Activated CD8-positive, alpha-beta memory T cell treated with anti-CD3 and anti-CD28 coated beads, Interleukin-2, amount 50 U/mL, for 1 hour (primary cell): ENCODE results near the gene CPA4.

Experiments
- DNase-seq: peaks from one replicate; pipeline ENCODE4 v3.0.0-alpha.2; 2020; ENCODE audit errors: extremely low read depth

The CPA4 gene

DNA sequence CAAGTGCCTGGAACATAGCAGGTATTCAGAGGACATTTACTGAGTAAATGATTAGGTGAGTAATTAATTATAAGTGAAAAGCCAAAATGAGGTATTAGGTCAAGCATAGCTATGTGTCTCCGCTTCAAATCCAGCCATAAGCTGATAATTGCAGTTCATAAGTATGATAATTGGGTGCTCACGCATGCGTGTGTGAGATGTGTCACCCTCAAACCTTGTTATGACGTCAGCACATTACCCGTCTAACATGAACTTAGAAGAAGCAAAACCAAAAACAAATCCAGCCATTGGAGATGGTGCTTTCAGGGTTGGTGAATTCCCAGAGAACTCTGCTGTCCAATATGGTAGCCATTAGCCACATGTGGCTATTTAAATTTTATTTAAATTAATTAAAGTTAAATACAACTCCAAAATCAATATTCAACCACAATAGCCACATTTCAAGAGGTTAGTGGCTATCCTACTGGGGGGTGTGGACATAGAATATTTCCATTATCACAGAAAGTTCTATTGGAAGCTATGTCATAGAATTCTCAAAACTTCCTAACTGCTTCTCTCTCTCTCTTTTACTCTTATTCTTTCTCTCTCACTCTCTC is 51.4 kb downstream of the CPA4 start, which contains the start of gene CPA5:
Gene CPA5 (plus strand): TSS at position 546 of the 596 bp plus-strand sequence. CDS start 1,670 bp downstream, outside the sequence.
- DNase-seq: no peak

DNA sequence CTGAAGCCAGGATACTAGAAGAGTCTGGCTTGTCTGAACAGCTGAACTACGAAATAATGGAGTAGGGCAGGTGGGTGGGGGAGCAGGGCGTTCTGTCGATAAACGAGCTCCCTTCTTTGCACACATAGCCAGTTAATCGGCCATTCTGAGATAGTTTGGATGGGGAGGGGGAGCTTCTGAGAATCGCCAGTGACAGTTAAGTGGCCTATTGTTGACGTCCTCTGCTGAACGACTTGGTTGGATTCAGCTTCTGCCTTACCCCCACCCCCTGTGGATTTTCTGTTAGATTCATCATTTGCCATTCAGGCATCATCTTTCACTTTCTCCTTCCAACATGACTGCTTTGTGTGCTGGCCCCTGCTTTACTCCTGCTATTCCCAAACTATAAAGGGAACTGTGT is 52.2 kb downstream of the CPA4 start:
- no peak for DNase-seq

DNA sequence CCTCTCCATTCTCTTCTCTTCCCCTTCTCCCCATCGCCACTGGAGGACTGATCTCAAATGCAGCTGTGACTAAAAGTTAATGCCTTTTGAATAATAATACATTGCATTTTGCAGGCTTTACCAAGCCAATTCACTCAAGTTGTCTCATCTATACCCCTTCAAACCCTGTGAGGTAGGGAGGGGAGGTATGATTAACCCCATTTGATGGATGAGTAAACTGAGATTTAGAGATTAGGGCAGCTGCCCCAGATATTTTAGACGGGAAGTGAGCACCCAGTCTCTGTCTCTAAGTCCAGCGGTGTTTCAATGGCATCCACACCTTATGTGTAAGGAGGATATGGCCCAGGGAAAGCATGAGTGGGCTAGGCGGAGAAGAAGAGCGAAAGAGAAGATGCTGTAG is 52.8 kb downstream of the CPA4 start:
- no peak for DNase-seq

DNA sequence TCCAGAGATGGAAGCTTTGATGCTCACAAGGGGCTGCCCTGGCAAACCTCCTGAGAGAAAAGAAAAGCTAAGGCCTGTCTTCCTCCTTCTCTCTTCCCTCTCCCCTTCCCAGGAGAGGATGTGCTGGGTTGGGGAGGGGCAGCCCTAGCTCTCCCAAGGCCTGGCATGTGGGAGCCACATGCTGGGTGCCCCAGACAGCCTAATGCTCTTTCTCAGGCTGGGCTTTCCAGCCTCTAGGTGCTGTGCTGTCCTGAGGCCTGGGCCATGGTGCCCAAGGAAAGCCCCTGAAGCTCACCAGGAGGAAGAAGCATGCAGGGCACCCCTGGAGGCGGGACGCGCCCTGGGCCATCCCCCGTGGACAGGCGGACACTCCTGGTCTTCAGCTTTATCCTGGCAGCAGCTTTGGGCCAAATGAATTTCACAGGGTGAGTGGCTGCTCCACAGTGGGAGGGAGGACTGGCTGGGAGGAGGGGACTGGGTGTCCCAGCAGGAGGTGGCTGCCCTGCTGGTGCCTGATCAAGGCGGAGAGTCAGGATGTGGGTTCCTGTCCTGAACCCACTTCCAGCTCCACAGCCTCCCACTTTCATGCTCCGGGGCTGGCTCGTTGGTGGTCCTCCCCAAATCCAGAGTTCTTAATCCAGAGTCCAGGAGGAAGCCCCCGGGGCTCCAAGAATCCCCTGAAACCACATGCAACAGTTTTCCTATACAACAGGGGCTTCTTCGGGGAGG is 53.4 kb downstream of the CPA4 start:
- no peak for DNase-seq

DNA sequence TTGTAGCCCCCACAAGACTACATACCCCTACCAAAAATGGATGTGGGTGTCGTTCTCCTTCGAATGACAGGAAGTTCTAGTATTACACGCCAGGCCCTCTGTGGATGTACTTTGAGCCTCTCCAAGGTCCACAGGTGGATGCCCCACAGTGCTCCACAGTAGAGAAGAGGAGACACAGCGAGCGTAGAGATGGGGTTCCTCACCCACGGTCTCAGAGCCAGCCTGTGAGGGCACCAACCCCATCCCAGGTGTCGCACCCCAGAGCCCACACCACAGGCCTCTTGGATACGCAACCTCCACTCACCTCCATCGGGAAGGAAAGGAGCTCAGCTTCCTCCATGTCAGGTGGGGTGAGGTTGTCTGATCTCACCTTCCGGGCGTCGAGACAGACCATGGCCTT is 54.0 kb downstream of the CPA4 start:
- no peak for DNase-seq

DNA sequence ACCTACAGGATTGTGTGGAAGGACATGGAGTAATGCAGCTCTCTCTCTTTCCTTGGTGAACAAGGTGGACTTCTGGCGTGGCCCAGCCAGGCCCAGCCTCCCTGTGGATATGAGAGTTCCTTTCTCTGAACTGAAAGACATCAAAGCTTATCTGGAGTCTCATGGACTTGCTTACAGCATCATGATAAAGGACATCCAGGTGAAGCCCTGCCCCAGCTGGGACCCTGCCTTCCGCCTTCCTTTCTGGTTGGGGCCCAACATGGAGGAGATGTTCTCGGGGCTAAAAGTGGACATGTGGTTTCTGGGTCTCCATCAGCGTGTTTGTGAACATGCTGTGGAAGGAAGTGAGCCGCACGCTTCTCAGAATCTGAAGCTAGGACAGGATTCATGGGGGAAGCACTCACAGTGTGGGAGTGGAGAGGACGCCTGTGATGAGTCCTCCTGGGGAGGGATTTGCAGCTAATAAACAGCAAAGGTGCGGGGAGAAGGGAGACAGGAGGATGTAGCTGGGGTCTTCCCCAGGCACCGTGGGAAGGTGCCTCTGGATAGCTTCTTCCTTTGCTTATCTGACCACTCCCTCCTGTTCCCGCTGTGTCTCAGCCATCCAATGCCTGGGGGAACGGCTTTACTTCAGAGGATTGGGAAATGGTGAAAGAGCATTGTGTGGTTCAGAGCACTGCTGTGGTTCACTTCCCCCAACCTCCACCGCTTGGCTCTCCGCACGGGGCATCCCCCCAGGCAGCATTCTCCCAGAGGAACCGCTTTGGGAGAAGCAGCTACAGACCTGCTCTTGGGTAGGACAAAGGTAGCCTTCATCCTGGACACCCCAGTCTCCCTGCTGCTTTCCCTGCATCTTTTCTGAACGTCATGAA is 57.2 kb downstream of the CPA4 start:
- DNase-seq: no peak

DNA sequence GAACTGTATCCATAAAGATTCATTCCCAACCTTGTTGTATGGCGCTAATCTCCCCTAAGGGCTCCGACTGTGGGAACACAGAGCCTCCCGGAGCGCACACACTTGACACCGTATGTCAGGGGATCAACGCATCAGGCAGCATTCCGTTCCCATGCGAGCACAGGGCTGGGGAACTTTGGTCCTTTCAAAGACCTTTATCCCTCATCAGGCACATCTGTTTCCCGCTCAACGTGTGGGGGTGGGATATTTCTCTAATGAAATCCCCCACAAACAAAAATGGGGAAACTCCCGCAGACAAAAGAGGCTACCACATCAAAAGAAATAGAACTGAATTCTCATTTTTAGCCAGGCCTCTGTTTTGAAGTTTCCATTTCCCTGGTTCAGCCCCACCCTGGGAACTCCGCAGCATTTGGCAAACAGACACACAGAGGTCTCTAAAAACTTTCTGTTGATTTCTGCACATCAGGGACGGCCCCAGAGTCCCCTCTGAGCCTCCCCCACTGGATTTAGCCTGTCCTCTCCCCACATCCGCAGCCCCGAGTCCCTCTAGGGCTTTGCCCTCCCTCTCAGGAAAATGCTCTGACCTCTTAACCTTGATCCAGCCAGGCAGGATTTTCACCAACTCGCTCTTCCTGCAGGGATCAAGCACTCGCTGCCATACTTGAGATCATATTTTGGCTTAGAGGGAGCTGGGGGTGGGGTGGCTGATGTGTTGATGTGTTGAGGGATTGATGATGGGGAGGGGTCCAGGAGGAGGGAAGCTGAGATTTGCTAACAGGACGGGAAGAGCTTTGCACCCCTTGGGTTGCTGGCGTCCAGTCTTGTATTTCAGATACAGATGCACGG is 58.2 kb downstream of the CPA4 start:
- DNase-seq: no peak

DNA sequence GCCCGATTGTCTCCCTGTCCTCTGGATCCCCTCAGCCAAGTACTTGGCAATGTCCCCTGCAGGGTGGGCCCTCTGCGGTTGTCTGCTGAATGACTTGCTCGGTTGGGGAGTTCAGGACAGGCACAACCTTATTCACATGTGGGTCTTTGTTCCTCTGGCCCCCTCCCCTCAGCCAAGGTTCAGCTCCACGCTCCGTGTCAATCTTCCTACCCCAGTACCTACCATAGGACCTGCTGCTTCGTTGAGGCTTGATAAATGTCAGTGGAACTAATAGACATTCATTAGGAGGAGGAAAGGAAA is 58.8 kb downstream of the CPA4 start:
- DNase-seq: no peak

DNA sequence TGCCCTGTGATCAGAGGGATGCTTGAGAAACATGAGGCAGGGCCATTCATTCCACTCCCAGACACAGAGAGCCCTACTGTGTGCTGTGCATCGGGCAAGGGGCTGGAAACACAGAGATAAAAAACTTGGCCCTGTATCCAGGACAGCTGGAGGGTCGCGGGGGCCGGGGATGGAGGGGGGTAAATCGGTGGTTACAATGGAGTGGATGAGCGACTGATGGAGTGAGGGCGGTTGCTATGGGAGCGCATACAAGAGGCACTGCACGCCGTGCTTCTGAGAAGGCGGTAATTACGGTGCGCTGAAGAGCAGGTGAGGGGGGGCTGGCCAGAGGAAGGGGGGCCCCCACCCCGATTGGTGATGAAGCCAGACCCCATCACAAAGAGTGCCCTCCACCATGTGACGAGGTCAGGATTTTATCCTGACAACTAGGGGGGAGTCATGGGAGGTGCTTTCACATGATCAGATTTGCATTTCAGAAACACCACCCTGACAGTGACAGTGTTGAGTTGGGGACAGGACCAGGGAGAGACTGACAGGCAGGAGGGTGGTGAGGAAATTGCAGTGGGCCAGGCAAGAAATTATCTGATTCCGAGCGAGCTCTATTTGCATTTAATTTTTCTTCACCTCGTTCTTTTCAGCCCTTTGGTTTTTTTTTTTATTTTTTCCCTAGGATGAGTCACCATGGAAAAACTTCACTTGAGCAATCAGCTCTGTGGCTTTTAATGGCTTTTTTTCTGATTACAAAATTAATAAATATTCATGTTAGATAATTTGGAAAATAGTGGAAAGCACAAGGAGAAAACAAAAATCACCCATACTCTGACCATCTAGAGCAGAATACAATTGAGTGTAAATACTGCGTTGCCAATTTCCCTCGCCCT is 59.5 kb downstream of the CPA4 start:
- DNase-seq: no peak

DNA sequence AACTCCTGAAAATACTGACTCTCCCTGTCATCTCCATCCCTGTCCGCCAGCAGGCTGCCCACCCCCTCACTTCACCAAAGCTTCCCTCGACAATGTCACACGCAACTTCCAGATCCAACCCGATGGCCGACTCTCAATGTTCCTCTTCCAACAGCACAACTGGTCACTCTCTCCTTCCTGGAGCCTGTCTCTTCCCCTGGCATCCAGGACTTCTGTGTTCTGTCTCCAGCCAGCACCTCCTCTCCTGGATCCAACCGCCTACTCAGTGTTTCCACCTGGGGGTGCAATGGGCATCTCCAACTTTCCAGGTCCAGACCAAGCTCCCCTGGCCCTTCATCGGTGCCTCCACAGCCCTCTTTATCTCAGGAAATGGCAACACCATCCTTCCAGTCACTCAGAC is 60.2 kb downstream of the CPA4 start:
- DNase-seq: no peak

DNA sequence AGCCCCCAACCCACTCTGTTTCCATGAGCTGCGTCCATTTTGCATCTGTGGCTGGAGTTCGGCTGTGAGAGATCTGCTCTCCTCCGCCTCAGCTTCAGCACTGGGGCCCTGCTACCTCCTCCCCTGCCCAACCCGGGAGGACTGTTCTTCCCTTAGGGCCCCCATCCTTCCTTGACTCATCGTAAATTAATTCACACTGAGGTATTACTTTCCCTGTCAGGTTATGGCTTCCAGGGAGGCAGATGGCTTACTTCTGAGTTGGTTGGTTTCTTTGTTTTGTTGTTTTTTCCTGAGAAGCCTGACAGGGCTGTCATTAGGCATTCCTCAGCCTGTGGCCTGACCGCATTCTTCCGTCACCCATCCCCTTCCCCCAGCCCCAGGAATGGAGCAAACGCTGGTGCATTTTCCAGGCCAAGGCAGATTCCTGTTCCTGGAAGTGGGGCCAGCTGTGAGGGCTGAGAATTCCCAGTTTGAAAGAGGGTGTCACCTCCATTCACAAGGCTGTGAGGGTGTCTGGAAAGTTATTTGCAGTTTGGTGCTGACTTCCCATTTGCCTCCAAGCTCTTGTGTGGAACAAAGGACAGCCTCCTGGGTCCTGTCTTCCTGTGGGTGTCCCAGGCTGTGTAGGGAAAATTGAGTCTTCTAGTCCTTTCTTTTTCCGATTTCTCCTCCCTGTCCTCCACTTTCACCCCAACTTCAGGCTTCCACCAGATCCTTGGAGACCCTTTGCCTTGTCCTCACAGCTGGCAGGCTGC is 63.3 kb downstream of the CPA4 start:
- no peak for DNase-seq

DNA sequence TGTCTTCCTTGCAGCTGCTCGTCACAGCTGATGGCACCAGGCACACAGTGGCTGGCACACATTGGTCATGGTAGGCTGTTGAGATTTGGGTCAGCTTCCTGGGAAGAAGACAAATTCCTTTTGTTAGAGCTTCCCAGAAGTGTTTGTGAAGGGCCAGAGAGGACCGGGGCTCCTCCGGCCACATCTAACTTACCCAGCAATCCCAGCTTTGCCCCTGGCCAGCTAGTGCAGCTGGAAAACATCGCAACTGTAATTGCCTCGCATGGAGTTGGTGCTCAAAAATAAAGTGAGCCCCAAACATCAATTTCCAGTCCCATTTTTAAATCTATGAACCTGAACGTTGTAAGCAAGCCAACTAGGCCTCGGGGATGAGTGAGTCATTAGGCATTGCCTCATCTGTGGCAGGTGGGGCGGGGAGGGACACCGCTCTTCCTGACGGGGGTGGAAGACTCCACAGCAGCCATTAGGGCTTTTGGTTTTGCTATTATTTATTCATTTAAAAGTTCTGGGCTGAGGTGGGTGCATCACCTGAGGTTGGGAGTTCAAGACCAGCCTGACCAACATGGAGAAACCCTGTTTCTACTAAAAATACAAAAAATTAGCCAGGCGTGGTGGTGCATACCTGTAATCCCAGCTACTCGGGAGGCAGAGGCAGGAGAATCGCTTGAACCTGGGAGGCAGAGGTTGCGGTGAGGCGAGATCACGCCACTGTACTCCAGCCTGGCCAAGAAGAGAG is 64.1 kb downstream of the CPA4 start:
- DNase-seq: no peak

DNA sequence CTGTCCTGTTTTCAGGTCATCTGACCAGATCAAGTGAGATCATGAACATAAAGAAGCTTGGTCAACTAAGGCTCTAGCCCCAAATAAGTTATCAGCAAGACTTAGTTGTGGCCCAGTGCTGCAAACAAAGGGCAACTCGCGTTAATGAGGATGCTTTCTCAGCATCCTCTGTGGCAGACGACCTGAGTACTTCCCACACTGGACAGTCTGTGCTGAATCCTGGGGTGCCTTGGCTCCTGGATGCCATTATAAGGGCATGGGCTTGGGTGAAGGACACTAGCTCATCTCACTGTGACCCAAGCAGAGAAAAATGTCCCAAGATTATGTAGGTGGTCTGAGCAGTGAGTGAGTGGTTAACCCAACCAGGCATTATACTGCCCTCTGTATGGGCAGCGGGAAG is 65.5 kb downstream of the CPA4 start:
- no peak for DNase-seq

DNA sequence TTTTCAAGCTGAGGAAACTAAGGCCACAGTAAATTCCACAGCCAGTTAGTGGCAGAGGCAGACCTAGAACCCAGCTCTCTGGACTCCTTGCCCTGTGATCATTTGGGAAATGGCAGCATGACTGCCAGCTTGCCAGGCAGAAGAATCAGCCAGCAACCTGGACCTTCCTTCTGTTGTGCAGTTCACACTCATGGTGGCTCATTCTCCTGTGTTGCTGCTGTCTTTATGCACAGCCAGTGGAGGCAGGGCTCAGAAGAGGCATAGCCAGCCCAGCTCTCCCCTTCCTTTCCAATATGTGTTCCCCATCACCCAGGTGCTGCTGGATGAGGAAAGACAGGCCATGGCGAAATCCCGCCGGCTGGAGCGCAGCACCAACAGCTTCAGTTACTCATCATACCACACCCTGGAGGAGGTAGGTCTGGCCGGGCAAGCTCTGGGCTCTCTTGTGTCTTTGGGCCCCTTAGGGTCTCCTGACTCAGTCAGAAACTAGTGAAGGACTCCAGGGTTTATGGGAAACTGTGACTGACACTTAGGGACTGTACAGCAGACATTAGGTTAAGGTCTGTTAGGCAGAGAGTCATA is 66.4 kb downstream of the CPA4 start:
- no peak for DNase-seq

DNA sequence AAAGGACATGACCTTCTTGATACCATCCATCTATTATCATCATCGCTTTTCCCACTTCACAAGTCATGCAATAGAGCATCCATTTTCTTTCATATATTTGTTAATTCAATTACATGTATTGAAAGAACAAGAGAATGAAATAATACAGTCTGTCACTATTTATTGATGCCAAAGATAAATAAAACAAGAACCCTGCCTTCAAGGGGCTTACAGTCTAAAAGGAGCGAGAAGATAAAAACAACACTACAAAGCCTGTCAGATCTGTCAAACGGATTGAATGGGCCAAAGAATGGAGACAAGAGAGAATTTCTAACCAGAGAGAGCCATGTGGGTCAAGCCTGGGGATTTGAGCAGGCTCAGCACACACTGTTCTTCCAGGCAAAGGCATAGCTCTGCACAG is 67.6 kb downstream of the CPA4 start:
- no peak for DNase-seq

DNA sequence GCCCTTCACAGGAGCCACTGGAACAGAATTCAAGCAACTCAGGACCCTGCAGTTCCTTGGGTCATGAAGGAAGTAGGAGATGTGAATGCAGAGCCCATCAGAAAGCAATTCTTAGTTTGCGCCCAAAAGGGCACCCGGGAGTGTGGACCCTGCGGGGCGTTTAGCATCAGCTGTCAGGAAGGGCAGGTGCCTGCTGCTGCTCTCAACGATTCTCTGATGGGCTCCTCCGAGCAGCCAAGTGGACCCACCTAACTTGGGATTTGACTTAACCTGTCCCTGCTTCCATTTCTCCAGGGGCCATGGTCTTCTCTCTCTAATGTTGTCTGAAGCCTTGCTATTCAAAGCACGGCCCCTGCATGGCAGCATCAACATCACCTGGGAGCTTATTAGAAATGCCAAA is 68.7 kb downstream of the CPA4 start:
- DNase-seq: no peak

DNA sequence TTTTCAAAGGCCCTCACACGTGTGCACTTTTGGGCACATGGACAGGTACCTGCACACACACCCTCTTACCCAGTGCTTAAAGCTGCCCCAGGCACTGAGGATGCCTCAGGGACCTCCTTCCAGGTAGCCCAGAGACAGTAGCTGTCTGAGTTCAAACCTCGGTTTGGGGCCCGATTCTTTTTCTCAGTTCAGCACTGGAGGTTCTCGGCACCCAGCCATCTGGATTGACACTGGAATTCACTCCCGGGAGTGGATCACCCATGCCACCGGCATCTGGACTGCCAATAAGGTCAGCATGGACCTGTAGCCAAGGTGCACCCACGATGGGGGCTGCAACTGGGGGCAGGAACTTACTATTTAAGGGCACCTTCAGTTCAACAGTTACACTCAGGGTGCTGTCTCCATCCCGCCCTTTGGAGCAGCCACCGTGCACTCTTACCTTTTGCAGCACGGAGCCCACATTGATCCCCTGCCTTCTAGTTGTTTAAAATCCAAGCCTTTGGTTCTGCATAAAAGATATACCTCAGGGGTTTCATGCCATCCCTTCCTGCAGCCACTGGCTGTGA is 69.4 kb downstream of the CPA4 start:
- no peak for DNase-seq

DNA sequence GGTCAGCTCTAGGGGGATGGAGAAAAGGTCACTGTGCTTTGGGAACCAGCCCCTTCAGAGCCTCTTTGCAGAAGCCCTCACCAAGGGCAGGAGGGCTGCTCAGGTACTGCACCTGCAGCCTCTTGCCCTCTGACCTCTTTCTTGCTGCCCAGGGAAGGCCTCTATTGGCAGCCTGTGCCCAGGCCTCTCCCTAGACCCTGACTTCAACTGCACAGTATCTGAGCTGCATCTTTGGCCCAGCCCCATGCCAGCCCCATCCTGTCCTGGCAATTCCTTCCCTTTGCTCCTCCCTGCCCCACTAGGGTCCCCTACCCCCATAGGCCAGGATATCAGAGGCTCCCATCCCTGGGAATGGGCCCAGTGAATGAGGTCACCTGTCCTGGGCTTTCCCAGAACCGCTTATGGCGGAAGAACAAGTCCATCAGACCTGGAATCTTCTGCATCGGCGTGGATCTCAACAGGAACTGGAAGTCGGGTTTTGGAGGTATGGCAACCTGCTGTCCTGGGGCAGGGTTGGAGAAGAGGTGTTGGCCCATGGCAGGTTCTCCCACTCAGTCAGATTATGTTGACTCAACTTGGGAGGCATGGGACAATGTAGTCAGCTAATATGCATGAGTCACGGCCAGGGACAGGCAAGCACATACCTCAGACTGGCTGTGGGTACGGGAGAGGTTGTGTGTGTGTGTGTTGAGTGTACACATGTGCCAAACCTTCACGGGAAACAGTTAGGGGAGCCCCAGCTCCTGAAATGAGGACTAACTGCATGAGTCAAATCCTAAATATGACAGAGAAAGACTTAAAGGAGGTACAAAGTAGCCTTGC is 70.3 kb downstream of the CPA4 start:
- DNase-seq: no peak
